GM18907 (cell line): ENCODE results near the gene TCP11L1.

ENCODE experiments used
- ATAC-seq: cut with Tn5 transposase; IDR thresholded peaks from one replicate; pipeline ENCODE4 v1.9.1; 2021; ENCODE audit warnings: mild to moderate bottlenecking, moderate library complexity; ENCODE audit not compliant: unreplicated experiment

The TCP11L1 gene

GRCh38 chr11:33039274-33040032 lies at the start of gene TCP11L1:
Gene TCP11L1 (plus strand): TSS chr11:33039572. CDS start chr11:33043774, 4,202 bp downstream.
- peak; percentile 85 for ATAC-seq

GRCh38 chr11:32990481-32990880 lies 48.9 kb upstream of the TCP11L1 start:
- ATAC-seq = no peak

- ATAC-seq = no peak
These were observed 47.9 kb upstream of the TCP11L1 start for GRCh38 chr11:32991427-32991826.

GRCh38 chr11:32991898-32992297 lies 47.5 kb upstream of the TCP11L1 start:
- ATAC-seq = no peak

- no peak for ATAC-seq
These were observed 39.2 kb upstream of the TCP11L1 start for GRCh38 chr11:33000181-33000580.

GRCh38 chr11:33001281-33001680 lies 38.1 kb upstream of the TCP11L1 start:
- ATAC-seq = no peak

- no peak for ATAC-seq
These were observed 37.4 kb upstream of the TCP11L1 start for GRCh38 chr11:33001751-33002542.

- ATAC-seq = no peak
These were observed 34.2 kb upstream of the TCP11L1 start for GRCh38 chr11:33005175-33005574.

GRCh38 chr11:33006010-33006409 lies 33.4 kb upstream of the TCP11L1 start:
- ATAC-seq = no peak

GRCh38 chr11:33013755-33014154 lies 25.6 kb upstream of the TCP11L1 start:
- ATAC-seq = no peak

- peak; percentile 74 for ATAC-seq
These were observed 23.5 kb upstream of the TCP11L1 start, which contains the start of gene DEPDC7 for GRCh38 chr11:33015621-33016551. Gene DEPDC7 (plus strand): TSS chr11:33015878. CDS start chr11:33015956, 78 bp downstream.

- no peak for ATAC-seq
These were observed 22.7 kb upstream of the TCP11L1 start for GRCh38 chr11:33016654-33017053.

GRCh38 chr11:33017478-33017877 lies 21.9 kb upstream of the TCP11L1 start:
- no peak for ATAC-seq

- no peak for ATAC-seq
These were observed 21.4 kb upstream of the TCP11L1 start for GRCh38 chr11:33017965-33018364.

- no peak for ATAC-seq
These were observed 20.5 kb upstream of the TCP11L1 start for GRCh38 chr11:33018840-33019239.

GRCh38 chr11:33021501-33021900 lies 17.9 kb upstream of the TCP11L1 start:
- ATAC-seq = peak; percentile 28

- peak; percentile 65 for ATAC-seq
These were observed 17.4 kb upstream of the TCP11L1 start for GRCh38 chr11:33021937-33022336.

GRCh38 chr11:33025339-33025722 lies 14.0 kb upstream of the TCP11L1 start:
- ATAC-seq = no peak

GRCh38 chr11:33027233-33027632 lies 12.1 kb upstream of the TCP11L1 start:
- ATAC-seq = no peak

- ATAC-seq = no peak
These were observed 11.4 kb upstream of the TCP11L1 start for GRCh38 chr11:33027846-33028536.
